ENCODE measurements around the gene TRIP10. TPM values are rescaled to one million over a fixed set of nuclear protein-coding genes. Genes with fewer than 3 reads are reported as not detected.

Gene TRIP10
- total RNA-seq, 1 donor from 2014 or later: 31.2 TPM

- H3K4me3 ChIP-seq (ENCODE audit: low read depth, low read length): no peak overlapping the region
- H3K36me3 ChIP-seq (ENCODE audit: control insufficient read depth, insufficient read depth, low read length): no peaks in the 10 kb centered on the region
- H3K27me3 ChIP-seq (ENCODE audit: control insufficient read depth, insufficient read depth, low read length): no peaks in the 10 kb centered on the region
- no peak for DNase-seq (ENCODE audit: low read depth)
- TF ChIP-seq, protein P1, sequence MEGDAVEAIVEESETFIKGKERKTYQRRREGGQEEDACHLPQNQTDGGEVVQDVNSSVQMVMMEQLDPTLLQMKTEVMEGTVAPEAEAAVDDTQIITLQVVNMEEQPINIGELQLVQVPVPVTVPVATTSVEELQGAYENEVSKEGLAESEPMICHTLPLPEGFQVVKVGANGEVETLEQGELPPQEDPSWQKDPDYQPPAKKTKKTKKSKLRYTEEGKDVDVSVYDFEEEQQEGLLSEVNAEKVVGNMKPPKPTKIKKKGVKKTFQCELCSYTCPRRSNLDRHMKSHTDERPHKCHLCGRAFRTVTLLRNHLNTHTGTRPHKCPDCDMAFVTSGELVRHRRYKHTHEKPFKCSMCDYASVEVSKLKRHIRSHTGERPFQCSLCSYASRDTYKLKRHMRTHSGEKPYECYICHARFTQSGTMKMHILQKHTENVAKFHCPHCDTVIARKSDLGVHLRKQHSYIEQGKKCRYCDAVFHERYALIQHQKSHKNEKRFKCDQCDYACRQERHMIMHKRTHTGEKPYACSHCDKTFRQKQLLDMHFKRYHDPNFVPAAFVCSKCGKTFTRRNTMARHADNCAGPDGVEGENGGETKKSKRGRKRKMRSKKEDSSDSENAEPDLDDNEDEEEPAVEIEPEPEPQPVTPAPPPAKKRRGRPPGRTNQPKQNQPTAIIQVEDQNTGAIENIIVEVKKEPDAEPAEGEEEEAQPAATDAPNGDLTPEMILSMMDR (IDR thresholded peaks at IDR 0.05; ENCODE audit: insufficient read depth, low read length, poor library complexity, severe bottlenecking): no peak
Observed at GRCh38 chr19:6787393-6787792, 47.9 kb downstream of the TRIP10 start.

DNA sequence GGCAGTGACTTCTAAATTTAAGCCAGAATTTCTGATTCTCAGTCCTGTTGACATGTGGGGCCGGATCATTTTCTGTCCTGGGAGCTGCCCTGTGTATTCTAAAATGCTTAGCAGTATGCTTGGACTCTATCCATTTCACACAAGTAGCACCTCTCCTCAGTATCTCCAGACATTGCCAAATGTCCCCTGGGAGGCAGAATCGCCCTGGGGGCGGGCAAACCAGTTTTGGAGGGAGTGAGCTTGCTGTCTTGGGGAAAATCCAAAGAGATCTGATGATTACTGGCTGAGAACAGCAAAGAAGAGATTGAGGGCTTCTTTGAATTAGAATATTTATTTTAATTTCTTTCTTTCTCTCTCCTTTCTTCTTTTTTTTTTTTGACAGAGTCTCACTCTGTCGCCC is 49.4 kb downstream of the TRIP10 start:
- no peaks in the 10 kb centered on the region for H3K36me3 ChIP-seq (ENCODE audit: control insufficient read depth, insufficient read depth, low read length)
- H3K27me3 ChIP-seq (ENCODE audit: control insufficient read depth, insufficient read depth, low read length): no peaks in the 10 kb centered on the region
- no peak overlapping the region for H3K4me3 ChIP-seq (ENCODE audit: low read depth, low read length)
- TF ChIP-seq, protein P1 (IDR thresholded peaks at IDR 0.05; ENCODE audit: insufficient read depth, low read length, poor library complexity, severe bottlenecking): no peak
- no peak for DNase-seq (ENCODE audit: low read depth)

- Histone ChIP-seq H3K36me3 (ENCODE audit: control insufficient read depth, insufficient read depth, low read length) (no peaks in the 10 kb centered on the region), H3K27me3 (ENCODE audit: control insufficient read depth, insufficient read depth, low read length) (no peaks in the 10 kb centered on the region), H3K4me3 (ENCODE audit: low read depth, low read length) (no peak overlapping the region)
- TF ChIP-seq, protein P1 (IDR thresholded peaks at IDR 0.05; ENCODE audit: insufficient read depth, low read length, poor library complexity, severe bottlenecking): no peak
- no peak for DNase-seq (ENCODE audit: low read depth)
Observed at GRCh38 chr19:6790194-6791128, 51.0 kb downstream of the TRIP10 start.

- TF ChIP-seq, protein P1 (IDR thresholded peaks at IDR 0.05; ENCODE audit: insufficient read depth, low read length, poor library complexity, severe bottlenecking): no peak
- Histone ChIP-seq H3K36me3 (ENCODE audit: control insufficient read depth, insufficient read depth, low read length) (no peaks in the 10 kb centered on the region), H3K27me3 (ENCODE audit: control insufficient read depth, insufficient read depth, low read length) (no peaks in the 10 kb centered on the region), H3K4me3 (ENCODE audit: low read depth, low read length) (no peak overlapping the region)
- no peak for DNase-seq (ENCODE audit: low read depth)
Observed at GRCh38 chr19:6791237-6791636, 51.8 kb downstream of the TRIP10 start.

DNA sequence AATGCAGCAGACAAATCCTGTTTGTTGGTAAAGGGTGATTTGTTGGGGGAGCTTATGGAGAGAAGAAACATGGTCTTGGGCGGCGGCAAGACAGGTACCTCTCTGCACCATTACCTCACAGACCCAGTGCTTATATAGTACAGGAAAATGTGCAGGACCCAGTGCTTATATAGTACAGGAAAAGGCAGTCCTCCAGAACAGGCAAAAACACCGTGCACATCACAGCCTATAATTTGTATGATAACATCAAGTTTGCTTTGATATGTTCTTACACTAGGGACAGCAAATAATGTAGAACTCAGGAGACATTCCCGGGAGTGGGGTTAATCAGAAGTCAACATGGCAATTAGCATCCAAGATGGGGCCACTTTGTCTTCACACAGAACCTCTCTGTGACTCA is 53.9 kb downstream of the TRIP10 start:
- Histone ChIP-seq H3K27me3 (ENCODE audit: control insufficient read depth, insufficient read depth, low read length) (no peaks in the 10 kb centered on the region), H3K36me3 (ENCODE audit: control insufficient read depth, insufficient read depth, low read length) (no peaks in the 10 kb centered on the region), H3K4me3 (ENCODE audit: low read depth, low read length) (no peak overlapping the region)
- DNase-seq (ENCODE audit: low read depth): no peak
- TF ChIP-seq, protein P1 (IDR thresholded peaks at IDR 0.05; ENCODE audit: insufficient read depth, low read length, poor library complexity, severe bottlenecking): no peak

Measured in kidney epithelial cell (primary cell).